CD4-positive, alpha-beta T cell treated with Interleukin-10 for 1 hour (primary cell): ENCODE results near the gene BRD9.

Experiments
- DNase-seq: peaks from one replicate; pipeline ENCODE4 v3.0.0-alpha.2; 2020

BRD9 gene

GRCh38 chr5:876398-877365 is 15.9 kb downstream of the BRD9 start:
- no peak for DNase-seq

- no peak for DNase-seq
These were observed 16.7 kb downstream of the BRD9 start for GRCh38 chr5:875931-876330.

- DNase-seq, result no peak
These were observed 19.3 kb downstream of the BRD9 start for GRCh38 chr5:873328-873727.

- no peak for DNase-seq
These were observed 20.3 kb downstream of the BRD9 start for GRCh38 chr5:872301-872700.

- no peak for DNase-seq
These were observed 20.9 kb downstream of the BRD9 start for GRCh38 chr5:871596-872298.

- DNase-seq, result no peak
These were observed 21.6 kb downstream of the BRD9 start for GRCh38 chr5:870956-871355.

- no peak for DNase-seq
These were observed 24.0 kb downstream of the BRD9 start for GRCh38 chr5:868428-869135.

GRCh38 chr5:867300-867870 is 25.2 kb downstream of the BRD9 start:
- DNase-seq, result no peak

GRCh38 chr5:865771-866170 is 26.8 kb downstream of the BRD9 start:
- no peak for DNase-seq

- DNase-seq, result no peak
These were observed 27.5 kb downstream of the BRD9 start for GRCh38 chr5:865168-865521.

GRCh38 chr5:864492-865167 is 28.0 kb downstream of the BRD9 start:
- no peak for DNase-seq

- DNase-seq, result no peak
These were observed 29.3 kb downstream of the BRD9 start for GRCh38 chr5:863244-863805.

- no peak for DNase-seq
These were observed 30.0 kb downstream of the BRD9 start for GRCh38 chr5:862367-863243.

GRCh38 chr5:861442-862366 is 30.9 kb downstream of the BRD9 start:
- no peak for DNase-seq

GRCh38 chr5:860506-861150 is 32.0 kb downstream of the BRD9 start:
- DNase-seq, result no peak

GRCh38 chr5:859798-860296 is 32.8 kb downstream of the BRD9 start:
- DNase-seq, result no peak

- DNase-seq, result no peak
These were observed 33.2 kb downstream of the BRD9 start for GRCh38 chr5:859391-859790.

GRCh38 chr5:858726-859125 is 33.9 kb downstream of the BRD9 start:
- no peak for DNase-seq
